Breast epithelium (tissue), 4 donors: ENCODE data around the gene COG3. TPM values are rescaled to one million over a fixed set of nuclear protein-coding genes. Genes with fewer than 3 reads are reported as not detected.

Experiments used
- DNase-seq, 2 donors: peaks; one replicate each; pipeline ENCODE4 v3.0.0-alpha.2; 2019; ENCODE audit warnings: low spot score in 2 of 2
- H3K27ac ChIP-seq, 2 donors: fragments of 200-600 bp; sonication (generic) in 1 of 2; one replicate each; pipeline ENCODE4 v1.5.1; 2016 to 2019; ENCODE audit warnings: mild to moderate bottlenecking in 1 of 2
- H3K27me3 ChIP-seq, 2 donors: fragments of 200-600 bp; sonication (generic) in 1 of 2; one replicate each; pipeline versions ENCODE4 v1.5.1 to v1.6.0; 2017 to 2019; ENCODE audit warnings: control low read depth in 1 of 2, mild to moderate bottlenecking in 1 of 2
- H3K36me3 ChIP-seq: fragments of 200-600 bp; one replicate; pipeline ENCODE4 v1.5.1; 2019
- H3K4me1 ChIP-seq, 2 donors: fragments of 200-600 bp; sonication (generic); one replicate each; pipeline ENCODE4 v1.5.1; 2016 to 2019; ENCODE audit warnings: control low read depth in 1 of 2
- H3K4me3 ChIP-seq, 3 donors: fragments of 200-600 bp; sonication (generic); 1 replicate in 2 of 3; 2 replicates in 1 of 3; pipeline ENCODE4 v1.5.1; 2016 to 2019; ENCODE audit warnings: mild to moderate bottlenecking in 3 of 3, moderate library complexity in 2 of 3
- H3K9me3 ChIP-seq, 2 donors: fragments of 200-600 bp; sonication (generic) in 1 of 2; one replicate each; pipeline ENCODE4 v1.5.1; 2016 to 2019; ENCODE audit warnings: control low read depth in 1 of 2
- POLR2A ChIP-seq: fragments of 450-650 bp; IDR thresholded peaks from one replicate; pipeline ENCODE4 v1.6.1; 2016; ENCODE audit warnings: antibody characterized with exemption, mild to moderate bottlenecking, moderate library complexity
- POLR2AphosphoS5 ChIP-seq, 3 donors: sonication (generic); formaldehyde crosslinking; IDR thresholded peaks; one replicate each; pipeline ENCODE4 v1.6.1; 2017; ENCODE audit warnings: antibody characterized with exemption in 3 of 3
- intact Hi-C: fragments of 100-400 bp; cut with DNase I; formaldehyde crosslinking; loops from one replicate; pipeline ENCODE4 v1.15.1; 2023; ENCODE audit warnings: low total_unique reads
- total RNA-seq, 3 donors: library from RNA; depleted of rRNA; stranded (reverse); fragments of >200 nt; gene quantifications; one replicate each; pipeline ENCODE4 v1.1.0, GENCODE V29; 2016
- TF ChIP-seq, protein P1 (sequence below), 3 donors: fragments of 450-650 bp; IDR thresholded peaks; one replicate each; pipeline ENCODE4 v1.5.1; 2016 to 2017; ENCODE audit warnings: antibody characterized with exemption in 3 of 3, mild to moderate bottlenecking in 3 of 3, moderate library complexity in 3 of 3

COG3 gene
- total RNA-seq, 3 donors from 2014 or later, result 30.4 to 45.1 (median 39.7) TPM

DNA sequence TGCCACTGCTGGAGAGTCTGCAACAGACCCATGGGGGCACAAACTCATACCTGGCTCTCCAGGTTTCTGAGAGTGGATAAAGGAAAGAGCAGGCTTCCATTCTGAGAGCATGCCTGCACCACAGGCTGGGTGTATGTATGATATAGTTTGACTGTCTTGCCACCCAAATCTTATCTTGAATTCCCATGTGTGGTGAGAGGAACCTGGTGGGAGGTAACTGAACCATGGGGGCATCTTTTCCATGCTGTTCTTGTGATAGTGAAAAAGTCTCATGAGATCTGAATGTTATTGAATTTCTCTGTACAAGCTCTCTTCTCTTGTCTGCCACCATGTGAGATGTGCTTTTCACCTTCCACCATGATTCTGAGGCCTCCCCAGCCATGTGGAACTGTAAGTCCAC, 100.6 kb downstream of the COG3 start:
- Histone ChIP-seq H3K36me3 (no peaks in the 10 kb centered on the region), H3K4me1 (no peaks in the 10 kb centered on the region), H3K4me3 (no peak overlapping the region), H3K9me3 (peaks cover 0 to 8% of the 10 kb centered on the region in 2 donors), H3K27me3 (no peaks in the 10 kb centered on the region), H3K27ac (no peak overlapping the region)
- intact Hi-C loops, result no loop called here
- DNase-seq, result no peak
- TF ChIP-seq, protein P1, sequence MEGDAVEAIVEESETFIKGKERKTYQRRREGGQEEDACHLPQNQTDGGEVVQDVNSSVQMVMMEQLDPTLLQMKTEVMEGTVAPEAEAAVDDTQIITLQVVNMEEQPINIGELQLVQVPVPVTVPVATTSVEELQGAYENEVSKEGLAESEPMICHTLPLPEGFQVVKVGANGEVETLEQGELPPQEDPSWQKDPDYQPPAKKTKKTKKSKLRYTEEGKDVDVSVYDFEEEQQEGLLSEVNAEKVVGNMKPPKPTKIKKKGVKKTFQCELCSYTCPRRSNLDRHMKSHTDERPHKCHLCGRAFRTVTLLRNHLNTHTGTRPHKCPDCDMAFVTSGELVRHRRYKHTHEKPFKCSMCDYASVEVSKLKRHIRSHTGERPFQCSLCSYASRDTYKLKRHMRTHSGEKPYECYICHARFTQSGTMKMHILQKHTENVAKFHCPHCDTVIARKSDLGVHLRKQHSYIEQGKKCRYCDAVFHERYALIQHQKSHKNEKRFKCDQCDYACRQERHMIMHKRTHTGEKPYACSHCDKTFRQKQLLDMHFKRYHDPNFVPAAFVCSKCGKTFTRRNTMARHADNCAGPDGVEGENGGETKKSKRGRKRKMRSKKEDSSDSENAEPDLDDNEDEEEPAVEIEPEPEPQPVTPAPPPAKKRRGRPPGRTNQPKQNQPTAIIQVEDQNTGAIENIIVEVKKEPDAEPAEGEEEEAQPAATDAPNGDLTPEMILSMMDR (IDR thresholded peaks at IDR 0.05), result no peak
- TF ChIP-seq POLR2A, result no peak
- no peak for TF ChIP-seq POLR2AphosphoS5 (IDR thresholded peaks at IDR 0.05)

DNA sequence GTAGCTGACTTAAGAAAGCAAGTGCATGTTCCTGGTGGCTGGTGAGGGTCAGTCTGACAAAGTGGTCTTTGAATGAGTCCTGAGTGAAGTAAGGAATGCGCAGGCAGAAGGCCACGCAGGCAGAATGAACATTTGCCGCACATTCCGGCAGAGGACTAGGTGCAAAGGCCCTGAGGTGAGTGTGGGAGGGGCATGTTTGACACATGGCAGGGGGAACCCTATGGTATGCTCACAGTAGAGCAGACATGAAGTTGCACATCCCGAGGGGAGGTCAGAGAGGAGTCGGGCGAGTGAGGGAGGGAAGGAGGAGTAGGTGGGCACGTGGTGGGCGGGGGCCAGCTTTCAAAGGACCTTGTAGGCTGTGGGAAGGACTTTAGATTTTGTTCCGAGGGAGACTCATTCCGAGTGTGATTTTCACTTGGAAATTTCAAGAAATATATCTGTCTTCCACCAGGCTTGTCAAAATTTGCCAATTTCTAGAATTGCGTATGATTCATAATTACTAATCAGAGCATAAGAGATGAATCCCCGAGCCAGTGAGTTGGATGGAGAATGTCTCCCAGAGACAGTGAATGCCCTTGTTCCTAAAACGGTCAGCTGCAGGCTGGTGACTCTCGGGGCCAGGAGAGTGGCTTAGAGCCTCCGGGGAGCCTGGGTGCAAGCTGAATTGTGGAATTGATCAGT, 110.5 kb downstream of the COG3 start:
- DNase-seq, result no peak
- H3K27ac ChIP-seq, result no peak overlapping the region
- H3K27me3 ChIP-seq, result no peaks in the 10 kb centered on the region
- intact Hi-C loops, result no loop called here
- no peaks in the 10 kb centered on the region for H3K9me3 ChIP-seq
- no peaks in the 10 kb centered on the region for H3K4me1 ChIP-seq
- H3K4me3 ChIP-seq, result no peak overlapping the region
- TF ChIP-seq, protein P1 (IDR thresholded peaks at IDR 0.05), result no peak
- no peak for TF ChIP-seq POLR2A
- no peak for TF ChIP-seq POLR2AphosphoS5 (IDR thresholded peaks at IDR 0.05)
- no peaks in the 10 kb centered on the region for H3K36me3 ChIP-seq

DNA sequence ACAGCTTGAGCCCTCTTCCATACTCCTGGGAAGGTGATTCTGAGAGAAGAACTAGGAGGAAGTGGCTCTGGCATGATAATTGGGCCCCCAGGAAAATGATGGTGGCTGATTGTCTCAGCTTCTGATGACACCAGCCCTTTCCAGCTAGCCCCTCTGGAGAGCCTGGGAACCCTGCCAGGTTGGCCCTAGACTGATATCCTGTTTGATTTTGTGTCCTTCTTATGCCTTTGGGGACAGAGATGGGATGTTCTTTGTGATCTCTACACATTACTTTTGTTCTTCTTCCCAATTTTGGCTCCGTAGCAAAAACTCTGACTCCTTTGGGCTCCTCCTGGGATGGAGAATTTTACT, 111.1 kb downstream of the COG3 start:
- Histone ChIP-seq H3K4me3 (no peak overlapping the region), H3K27me3 (no peaks in the 10 kb centered on the region), H3K36me3 (no peaks in the 10 kb centered on the region), H3K27ac (no peak overlapping the region), H3K4me1 (no peaks in the 10 kb centered on the region), H3K9me3 (no peaks in the 10 kb centered on the region)
- no peak for DNase-seq
- intact Hi-C loops, result no loop called here
- TF ChIP-seq, protein P1 (IDR thresholded peaks at IDR 0.05), result no peak
- TF ChIP-seq POLR2AphosphoS5 (IDR thresholded peaks at IDR 0.05), result no peak
- TF ChIP-seq POLR2A, result no peak

DNA sequence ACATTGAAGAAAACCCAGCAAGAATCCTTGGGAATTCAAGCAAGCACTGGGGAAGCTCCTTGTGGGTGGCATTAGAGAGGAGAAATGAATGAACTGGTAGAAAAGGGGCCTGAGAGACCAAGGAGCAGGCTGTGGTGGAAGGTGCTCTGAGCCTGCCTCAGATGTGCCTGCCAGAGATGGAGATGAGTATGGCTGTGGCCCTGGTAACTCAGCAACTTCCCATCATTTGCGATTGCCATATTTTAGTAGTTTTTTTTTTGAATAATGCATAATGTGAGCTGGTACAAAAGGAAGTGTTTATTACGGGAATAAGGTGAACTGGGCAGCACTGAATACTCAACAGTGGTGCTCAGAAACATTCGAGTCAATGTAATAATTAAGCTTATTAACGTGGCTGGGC, 111.7 kb downstream of the COG3 start:
- Histone ChIP-seq H3K4me1 (no peaks in the 10 kb centered on the region), H3K36me3 (no peaks in the 10 kb centered on the region), H3K4me3 (no peak overlapping the region), H3K9me3 (no peaks in the 10 kb centered on the region), H3K27ac (no peak overlapping the region), H3K27me3 (no peaks in the 10 kb centered on the region)
- TF ChIP-seq POLR2A, result no peak
- TF ChIP-seq POLR2AphosphoS5 (IDR thresholded peaks at IDR 0.05), result no peak
- TF ChIP-seq, protein P1 (IDR thresholded peaks at IDR 0.05), result no peak
- DNase-seq, result no peak
- intact Hi-C loops, result no loop called here

DNA sequence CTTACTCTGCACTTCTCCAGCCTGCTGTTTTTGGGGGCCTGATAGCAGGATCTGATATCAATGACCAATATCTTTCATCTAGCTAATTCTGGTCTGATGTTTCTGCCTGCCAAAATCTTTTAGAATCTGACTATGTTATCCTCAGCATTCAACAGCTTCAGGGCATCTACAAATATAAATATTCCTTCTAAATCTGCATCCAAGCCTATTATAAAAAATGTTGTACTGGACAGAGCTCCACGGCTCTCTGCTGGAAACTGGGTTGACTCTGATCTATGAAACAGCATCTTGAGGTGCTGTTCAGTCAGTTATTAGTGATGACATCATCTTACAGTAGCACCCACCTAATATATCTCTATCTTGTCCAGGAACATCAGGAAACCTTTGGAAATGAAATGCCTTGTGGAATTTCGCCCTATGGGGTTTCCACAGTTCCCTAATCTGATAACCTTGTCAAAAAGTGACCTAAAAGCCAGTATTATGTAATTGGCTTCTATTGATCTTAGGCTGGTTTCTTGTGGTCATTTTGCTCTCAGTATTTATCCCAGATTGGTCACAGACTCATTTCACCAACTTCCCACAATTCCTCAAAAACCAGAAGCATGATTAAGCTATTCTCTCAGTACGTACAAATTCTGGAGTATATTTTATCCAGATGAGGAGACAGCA, 117.8 kb downstream of the COG3 start:
- no peak for DNase-seq
- Histone ChIP-seq H3K36me3 (no peaks in the 10 kb centered on the region), H3K27me3 (no peaks in the 10 kb centered on the region), H3K9me3 (no peaks in the 10 kb centered on the region), H3K4me3 (no peak overlapping the region), H3K4me1 (no peaks in the 10 kb centered on the region), H3K27ac (no peak overlapping the region)
- intact Hi-C loops, result loop anchor here (5.0 kb wide), 1 partner anchor 240 kb away; no protein-coding TSS in a partner anchor
- TF ChIP-seq, protein P1 (IDR thresholded peaks at IDR 0.05), result no peak
- TF ChIP-seq POLR2AphosphoS5 (IDR thresholded peaks at IDR 0.05) (no peak), POLR2A (no peak)
